CD4-positive, CD25-positive, alpha-beta regulatory T cell (primary cell): Measurements from ENCODE around the gene UBR4. TPM values are rescaled to one million over a fixed set of nuclear protein-coding genes. Genes with fewer than 3 reads are reported as not detected.

Experiments
- ATAC-seq, 2 donors: fragments of 150-1000 bp; cut with Tn5 transposase; one replicate each; pipeline ENCODE4 v1.10.0; 2021; ENCODE audit warnings: low read depth in 2 of 2, moderate number of reproducible peaks in 2 of 2, moderate library complexity in 1 of 2
- DNase-seq, 3 donors: peaks; one replicate each; pipeline versions ENCODE4 v3.0.0 to v3.0.0-alpha.2; 2012 to 2022; ENCODE audit warnings: mixed read lengths in 1 of 3
- H3K27ac ChIP-seq: one replicate; pipeline ENCODE4 v1.7.0; 2013; ENCODE audit warnings: mild to moderate bottlenecking, low read length; ENCODE audit not compliant: insufficient read depth, poor library complexity, severe bottlenecking
- H3K27me3 ChIP-seq: one replicate; pipeline ENCODE4 v1.7.0; 2013; ENCODE audit warnings: low read length; ENCODE audit not compliant: control insufficient read depth, insufficient read depth
- H3K36me3 ChIP-seq: one replicate; pipeline ENCODE4 v1.7.0; 2013; ENCODE audit warnings: mild to moderate bottlenecking, low read length, moderate library complexity; ENCODE audit not compliant: control insufficient read depth, insufficient read depth
- H3K4me1 ChIP-seq: 2 replicates; pipeline ENCODE4 v1.7.0; 2013; ENCODE audit warnings: mild to moderate bottlenecking, low read length; ENCODE audit not compliant: insufficient read depth, control insufficient read depth, poor library complexity, severe bottlenecking
- H3K4me3 ChIP-seq: one replicate; pipeline ENCODE4 v1.7.0; 2013; ENCODE audit warnings: low read depth, mild to moderate bottlenecking, low read length, moderate library complexity
- H3K9me3 ChIP-seq, 2 experiments: 1 replicate in 1 of 2; 2 replicates in 1 of 2; pipeline ENCODE4 v1.7.0; 2013; ENCODE audit warnings: low read length in 2 of 2, mild to moderate bottlenecking in 1 of 2, moderate library complexity in 1 of 2; ENCODE audit not compliant: control insufficient read depth in 2 of 2
- H3K27ac Mint-ChIP-seq, 3 donors: one replicate each; pipeline ENCODE4 v1.8.0; 2020 to 2022; ENCODE audit warnings: mild to moderate bottlenecking in 3 of 3, mixed read lengths in 3 of 3, moderate library complexity in 2 of 3
- H3K27me3 Mint-ChIP-seq: one replicate; pipeline ENCODE4 v1.8.0; 2022; ENCODE audit warnings: mild to moderate bottlenecking, mixed read lengths
- H3K36me3 Mint-ChIP-seq: one replicate; pipeline ENCODE4 v1.8.0; 2020; ENCODE audit warnings: mixed read lengths
- H3K4me1 Mint-ChIP-seq, 4 donors: one replicate each; pipeline ENCODE4 v1.8.0; 2020 to 2022; ENCODE audit warnings: mixed read lengths in 4 of 4, mild to moderate bottlenecking in 1 of 4
- H3K4me3 Mint-ChIP-seq, 4 donors: one replicate each; pipeline ENCODE4 v1.8.0; 2020 to 2022; ENCODE audit warnings: mild to moderate bottlenecking in 4 of 4, mixed read lengths in 4 of 4, moderate library complexity in 3 of 4
- H3K9me3 Mint-ChIP-seq, 7 donors: one replicate each; pipeline ENCODE4 v1.8.0; 2020 to 2022; ENCODE audit warnings: mixed read lengths in 7 of 7, mild to moderate bottlenecking in 3 of 7, moderate library complexity in 2 of 7
- polyA plus RNA-seq, 4 donors: library from polyadenylated mRNA; unstranded; fragments of 300-500 nt; fragmentation: Illumina TruSeq; gene quantifications; one replicate each; pipeline ENCODE4 v1.2.3, GENCODE V29; 2021
- total RNA-seq: library from RNA; stranded (reverse); gene quantifications from one replicate; pipeline ENCODE4 v1.2.3, GENCODE V29; 2022

Gene UBR4
- total and polyA plus RNA-seq, 5 donors from 2014 or later: 9.9 to 173 (median 12.4) TPM

GRCh38 chr1:19087017-19087736 lies 122.9 kb downstream of the UBR4 start:
- Mint-ChIP-seq H3K27me3 (no peaks in the 10 kb centered on the region), H3K27ac (peak overlapping the region in 2 of 3 donors; percentile 75 to 83), H3K36me3 (peaks cover 65% of the 10 kb centered on the region), H3K4me3 (no peak overlapping the region), H3K4me1 (peaks cover 0 to 13% (median 5%) of the 10 kb centered on the region in 4 donors), H3K9me3 (no peaks in the 10 kb centered on the region)
- peaks cover 95% of the 10 kb centered on the region for H3K36me3 ChIP-seq
- no peak for DNase-seq
- no peaks in the 10 kb centered on the region for H3K4me1 ChIP-seq
- H3K4me3 ChIP-seq: no peak overlapping the region
- peak overlapping the region; percentile 27 for H3K27ac ChIP-seq
- no peaks in the 10 kb centered on the region for H3K27me3 ChIP-seq
- no peaks in the 10 kb centered on the region for H3K9me3 ChIP-seq
- no peak for ATAC-seq

- Histone ChIP-seq H3K9me3 (no peaks in the 10 kb centered on the region), H3K4me1 (no peaks in the 10 kb centered on the region), H3K27me3 (no peaks in the 10 kb centered on the region), H3K36me3 (peaks cover 95% of the 10 kb centered on the region), H3K4me3 (no peak overlapping the region), H3K27ac (no peak overlapping the region)
- no peaks in the 10 kb centered on the region for H3K27me3 Mint-ChIP-seq
- ATAC-seq (no peak), DNase-seq (no peak)
- H3K27ac Mint-ChIP-seq: peak overlapping the region in 1 of 3 donors; percentile 75
- peaks cover 66% of the 10 kb centered on the region for H3K36me3 Mint-ChIP-seq
- H3K4me3 Mint-ChIP-seq: no peak overlapping the region
- peaks cover 0 to 13% (median 7%) of the 10 kb centered on the region in 4 donors for H3K4me1 Mint-ChIP-seq
- no peaks in the 10 kb centered on the region for H3K9me3 Mint-ChIP-seq
Measured at GRCh38 chr1:19086176-19086875, 123.7 kb downstream of the UBR4 start.

- ATAC-seq (no peak), DNase-seq (no peak)
- Histone ChIP-seq H3K4me3 (no peak overlapping the region), H3K36me3 (peaks cover 96% of the 10 kb centered on the region), H3K9me3 (no peaks in the 10 kb centered on the region), H3K27me3 (no peaks in the 10 kb centered on the region), H3K4me1 (no peaks in the 10 kb centered on the region), H3K27ac (no peak overlapping the region)
- peak overlapping the region in 1 of 3 donors; percentile 20 for H3K27ac Mint-ChIP-seq
- H3K4me3 Mint-ChIP-seq: no peak overlapping the region
- H3K9me3 Mint-ChIP-seq: no peaks in the 10 kb centered on the region
- peaks cover 65% of the 10 kb centered on the region for H3K36me3 Mint-ChIP-seq
- H3K27me3 Mint-ChIP-seq: no peaks in the 10 kb centered on the region
- H3K4me1 Mint-ChIP-seq: peaks cover 0 to 13% (median 3%) of the 10 kb centered on the region in 4 donors
Measured at GRCh38 chr1:19084206-19084738, 125.8 kb downstream of the UBR4 start.

GRCh38 chr1:19083081-19083480 lies 127.0 kb downstream of the UBR4 start:
- Histone ChIP-seq H3K36me3 (peaks cover 96% of the 10 kb centered on the region), H3K4me3 (no peak overlapping the region), H3K4me1 (no peaks in the 10 kb centered on the region), H3K9me3 (no peaks in the 10 kb centered on the region), H3K27ac (no peak overlapping the region), H3K27me3 (no peaks in the 10 kb centered on the region)
- H3K27me3 Mint-ChIP-seq: no peaks in the 10 kb centered on the region
- peaks cover 58% of the 10 kb centered on the region for H3K36me3 Mint-ChIP-seq
- H3K27ac Mint-ChIP-seq: peak overlapping the region in 1 of 3 donors; percentile 80
- H3K4me1 Mint-ChIP-seq: peaks cover 0 to 6% (median 2%) of the 10 kb centered on the region in 4 donors
- ATAC-seq (no peak), DNase-seq (no peak)
- H3K4me3 Mint-ChIP-seq: no peak overlapping the region
- H3K9me3 Mint-ChIP-seq: no peaks in the 10 kb centered on the region

GRCh38 chr1:19081218-19081893 lies 128.7 kb downstream of the UBR4 start:
- ATAC-seq: no peak
- no peak overlapping the region for H3K27ac ChIP-seq
- peaks cover 73% of the 10 kb centered on the region for H3K36me3 Mint-ChIP-seq

GRCh38 chr1:19080721-19081120 lies 129.3 kb downstream of the UBR4 start:
- no peak for DNase-seq
- no peak overlapping the region for H3K4me3 ChIP-seq
- peaks cover 0 to 13% (median 2%) of the 10 kb centered on the region in 4 donors for H3K4me1 Mint-ChIP-seq
- no peak overlapping the region for H3K27ac ChIP-seq
- no peak overlapping the region for H3K4me3 Mint-ChIP-seq
- H3K36me3 Mint-ChIP-seq: peaks cover 75% of the 10 kb centered on the region
- no peaks in the 10 kb centered on the region for H3K9me3 Mint-ChIP-seq
- no peaks in the 10 kb centered on the region for H3K27me3 ChIP-seq
- H3K27ac Mint-ChIP-seq: peak overlapping the region in 1 of 3 donors; percentile 59
- H3K27me3 Mint-ChIP-seq: no peaks in the 10 kb centered on the region
- peaks cover 95% of the 10 kb centered on the region for H3K36me3 ChIP-seq
- H3K9me3 ChIP-seq: no peaks in the 10 kb centered on the region
- peaks cover 5% of the 10 kb centered on the region for H3K4me1 ChIP-seq
- ATAC-seq: no peak

More at GRCh38 chr1:19081218-19081893, 128.7 kb downstream of the UBR4 start:
- Mint-ChIP-seq H3K27me3 (no peaks in the 10 kb centered on the region), H3K27ac (peak overlapping the region in 2 of 3 donors; percentile 49 to 66), H3K4me3 (no peak overlapping the region), H3K4me1 (peaks cover 0 to 7% (median 1%) of the 10 kb centered on the region in 4 donors), H3K9me3 (no peaks in the 10 kb centered on the region)
- Histone ChIP-seq H3K27me3 (no peaks in the 10 kb centered on the region), H3K4me1 (no peaks in the 10 kb centered on the region), H3K9me3 (no peaks in the 10 kb centered on the region), H3K4me3 (no peak overlapping the region), H3K36me3 (peaks cover 95% of the 10 kb centered on the region)
- DNase-seq: no peak

GRCh38 chr1:19079541-19080472 lies 130.3 kb downstream of the UBR4 start:
- Mint-ChIP-seq H3K9me3 (no peaks in the 10 kb centered on the region), H3K4me1 (peaks cover 0 to 23% (median 9%) of the 10 kb centered on the region in 4 donors), H3K4me3 (peak overlapping the region in 1 of 4 donors; percentile 47), H3K27ac (peak overlapping the region; percentile 1 to 88 (median 59)), H3K27me3 (no peaks in the 10 kb centered on the region), H3K36me3 (peaks cover 78% of the 10 kb centered on the region)
- Histone ChIP-seq H3K4me1 (peaks cover 14% of the 10 kb centered on the region), H3K27ac (no peak overlapping the region), H3K9me3 (no peaks in the 10 kb centered on the region), H3K36me3 (peaks cover 91% of the 10 kb centered on the region), H3K4me3 (no peak overlapping the region), H3K27me3 (no peaks in the 10 kb centered on the region)
- DNase-seq (no peak), ATAC-seq (no peak)
